Choroid plexus epithelial cell (primary cell): ENCODE results near the gene TMC1.

Source experiments
- DNase-seq: peaks from one replicate; pipeline ENCODE4 v3.0.0-alpha.2; 2010; ENCODE audit warnings: low read depth
- H3K4me3 ChIP-seq: 2 replicates; pipeline ENCODE4 v1.5.1; 2011; ENCODE audit warnings: low read depth, mild to moderate bottlenecking, control low read depth, low read length, moderate library complexity
- TF ChIP-seq, protein P1 (sequence below): conservative IDR thresholded peaks from 2 replicates; pipeline ENCODE4 v1.5.1; 2011; ENCODE audit warnings: low read depth, mild to moderate bottlenecking, control low read depth, inconsistent platforms, low read length, moderate library complexity

The TMC1 gene

DNA sequence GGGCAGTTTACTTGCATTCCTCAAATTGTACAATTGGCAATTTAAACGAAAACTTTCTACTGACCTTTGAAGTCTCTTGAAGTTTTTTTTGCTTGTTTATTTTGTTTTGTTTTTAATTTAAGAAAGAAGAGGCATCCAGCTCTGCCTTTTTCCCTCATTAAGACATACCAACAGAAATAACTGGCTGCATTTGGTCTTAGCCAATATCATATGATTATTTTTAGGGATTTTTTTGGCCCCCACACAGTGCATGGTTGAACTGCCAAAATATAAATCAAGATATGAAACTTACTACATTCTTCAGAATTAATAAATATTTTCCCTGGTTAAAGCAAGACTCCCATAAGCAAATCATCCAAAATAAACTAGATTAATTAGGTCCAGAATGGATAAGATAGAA is 352.0 kb downstream of the TMC1 start:
- no peak for DNase-seq
- no peak overlapping the region for H3K4me3 ChIP-seq
- TF ChIP-seq, protein P1, sequence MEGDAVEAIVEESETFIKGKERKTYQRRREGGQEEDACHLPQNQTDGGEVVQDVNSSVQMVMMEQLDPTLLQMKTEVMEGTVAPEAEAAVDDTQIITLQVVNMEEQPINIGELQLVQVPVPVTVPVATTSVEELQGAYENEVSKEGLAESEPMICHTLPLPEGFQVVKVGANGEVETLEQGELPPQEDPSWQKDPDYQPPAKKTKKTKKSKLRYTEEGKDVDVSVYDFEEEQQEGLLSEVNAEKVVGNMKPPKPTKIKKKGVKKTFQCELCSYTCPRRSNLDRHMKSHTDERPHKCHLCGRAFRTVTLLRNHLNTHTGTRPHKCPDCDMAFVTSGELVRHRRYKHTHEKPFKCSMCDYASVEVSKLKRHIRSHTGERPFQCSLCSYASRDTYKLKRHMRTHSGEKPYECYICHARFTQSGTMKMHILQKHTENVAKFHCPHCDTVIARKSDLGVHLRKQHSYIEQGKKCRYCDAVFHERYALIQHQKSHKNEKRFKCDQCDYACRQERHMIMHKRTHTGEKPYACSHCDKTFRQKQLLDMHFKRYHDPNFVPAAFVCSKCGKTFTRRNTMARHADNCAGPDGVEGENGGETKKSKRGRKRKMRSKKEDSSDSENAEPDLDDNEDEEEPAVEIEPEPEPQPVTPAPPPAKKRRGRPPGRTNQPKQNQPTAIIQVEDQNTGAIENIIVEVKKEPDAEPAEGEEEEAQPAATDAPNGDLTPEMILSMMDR: no peak

DNA sequence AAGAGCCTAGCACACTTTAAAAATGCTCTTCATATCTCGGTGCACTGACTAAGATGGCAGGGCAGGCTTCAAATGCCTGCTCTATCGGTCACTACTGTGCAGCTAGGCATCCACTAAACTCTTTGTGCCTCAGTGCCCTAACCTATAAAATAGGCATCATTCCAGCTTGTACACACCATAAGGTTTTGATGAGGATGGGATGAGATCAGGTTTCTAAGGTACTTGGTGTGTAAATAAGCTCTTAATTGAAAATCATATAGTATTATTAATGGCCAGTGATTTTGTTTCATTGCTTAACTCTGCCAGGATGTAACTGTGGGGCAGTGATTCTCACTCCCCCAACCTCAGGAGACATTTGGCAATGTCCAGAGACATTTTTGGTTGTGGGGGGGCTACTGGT is 352.9 kb downstream of the TMC1 start:
- TF ChIP-seq, protein P1: no peak
- DNase-seq: no peak
- no peak overlapping the region for H3K4me3 ChIP-seq

DNA sequence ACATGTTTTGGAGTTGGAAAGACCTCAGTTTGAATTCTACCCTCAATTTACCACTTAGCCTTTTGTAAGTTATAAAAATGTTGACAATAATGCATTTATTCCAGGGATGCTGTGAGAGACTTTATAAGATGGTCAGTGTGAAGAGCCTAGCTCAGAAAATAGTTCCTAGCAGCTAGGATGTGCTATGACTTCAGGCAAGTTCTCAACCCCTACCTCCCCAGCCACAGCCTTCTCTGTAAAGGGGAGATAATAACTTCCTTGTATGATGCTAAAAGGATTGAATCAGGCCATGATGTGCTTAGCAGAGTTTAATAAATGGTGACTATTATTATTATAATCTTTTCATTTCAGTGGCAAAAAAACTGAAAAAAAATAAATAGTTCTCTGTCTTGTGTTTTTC is 353.8 kb downstream of the TMC1 start:
- no peak for DNase-seq
- TF ChIP-seq, protein P1: no peak
- H3K4me3 ChIP-seq: no peak overlapping the region

DNA sequence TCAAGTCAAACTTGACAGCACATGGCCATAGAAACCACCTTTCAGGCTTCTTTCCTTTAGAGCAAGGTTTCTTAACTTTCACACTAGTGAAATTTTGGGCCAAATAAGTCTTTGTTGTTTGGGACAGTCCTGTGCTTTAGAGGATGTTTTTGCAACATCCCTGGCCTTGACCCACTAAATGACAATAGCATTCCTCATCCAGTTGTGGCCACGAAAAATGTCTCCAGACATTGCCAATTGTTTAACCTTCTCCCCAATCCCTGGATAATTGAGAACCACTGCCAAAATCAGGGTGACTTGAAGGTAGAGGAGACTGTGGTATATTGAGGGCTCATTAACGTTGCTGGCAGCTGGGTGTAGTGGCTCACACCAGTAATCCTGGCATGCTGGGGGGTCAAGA is 359.4 kb downstream of the TMC1 start:
- TF ChIP-seq, protein P1: no peak
- no peak for DNase-seq
- H3K4me3 ChIP-seq: no peak overlapping the region

DNA sequence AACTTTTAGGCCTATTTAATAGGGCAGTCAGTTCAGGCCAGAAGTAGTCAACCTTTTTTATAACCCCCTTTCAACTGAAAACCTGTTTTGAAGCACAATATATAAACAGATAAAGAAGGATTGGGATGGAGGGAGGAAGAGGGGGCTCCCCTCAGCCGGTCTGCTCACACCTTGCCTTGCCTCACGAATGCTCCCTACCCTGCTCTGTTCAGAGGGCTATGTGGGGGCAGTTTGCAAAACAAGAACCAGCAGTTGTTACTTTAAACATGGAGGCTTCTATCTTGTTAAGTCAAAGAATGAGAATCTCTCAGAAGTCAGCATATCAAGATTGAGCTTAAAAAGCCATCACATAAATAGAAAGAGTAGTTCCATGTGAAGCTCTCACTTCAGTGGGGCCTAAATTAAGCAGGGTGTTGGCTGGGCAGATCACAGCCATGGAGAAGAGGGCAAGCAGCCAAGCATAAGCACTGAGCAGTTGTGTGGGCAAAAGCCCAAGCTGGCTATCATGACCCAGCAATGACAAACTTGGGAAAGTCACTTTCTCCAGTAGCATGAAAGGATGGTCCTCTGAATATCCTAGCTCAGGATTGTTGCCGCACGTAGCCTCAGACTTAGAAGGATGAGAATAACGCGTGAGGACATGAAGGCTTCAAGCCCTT is 360.8 kb downstream of the TMC1 start:
- H3K4me3 ChIP-seq: no peak overlapping the region
- no peak for DNase-seq
- TF ChIP-seq, protein P1: no peak

DNA sequence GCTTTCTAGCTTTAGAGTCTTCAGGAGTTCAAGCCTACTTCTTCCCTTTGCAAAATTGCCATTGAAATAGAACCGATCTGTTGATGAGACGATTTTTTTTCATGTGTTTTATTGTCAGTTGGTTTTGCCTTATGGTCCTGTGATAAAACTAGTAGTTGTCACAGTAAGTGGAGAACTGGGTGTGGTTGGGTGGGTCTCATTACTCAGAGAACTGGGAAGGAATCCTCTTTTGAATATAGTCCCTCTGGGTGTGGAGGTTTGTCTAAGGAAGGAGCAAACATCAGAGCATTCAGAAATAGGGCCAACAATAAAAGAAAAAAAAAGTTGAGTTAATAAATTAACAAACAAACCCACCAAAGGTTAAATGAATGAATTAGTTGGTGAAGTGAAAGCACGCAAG is 362.5 kb downstream of the TMC1 start:
- no peak overlapping the region for H3K4me3 ChIP-seq
- no peak for DNase-seq
- TF ChIP-seq, protein P1: no peak

DNA sequence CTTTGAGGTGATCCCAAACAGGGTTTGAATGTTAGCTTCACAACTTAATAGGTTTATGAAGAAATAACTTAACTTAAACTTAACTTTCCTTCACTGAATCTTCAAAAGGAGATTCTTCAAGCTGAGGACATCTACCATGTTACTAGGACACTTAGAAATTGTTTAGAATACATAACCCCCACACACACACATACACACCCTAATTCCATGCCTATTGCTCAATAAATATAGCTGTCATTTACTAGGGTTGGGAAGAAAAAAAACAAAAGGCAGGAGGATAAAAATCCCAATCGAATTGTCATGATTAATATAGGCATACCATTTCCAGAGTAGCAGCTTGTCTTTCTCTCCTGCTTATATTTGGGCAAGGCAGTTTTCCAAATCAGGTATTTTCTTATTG is 363.1 kb downstream of the TMC1 start:
- DNase-seq: no peak
- H3K4me3 ChIP-seq: no peak overlapping the region
- TF ChIP-seq, protein P1: no peak
